ENCODE data around the gene PFKFB4.

DNA sequence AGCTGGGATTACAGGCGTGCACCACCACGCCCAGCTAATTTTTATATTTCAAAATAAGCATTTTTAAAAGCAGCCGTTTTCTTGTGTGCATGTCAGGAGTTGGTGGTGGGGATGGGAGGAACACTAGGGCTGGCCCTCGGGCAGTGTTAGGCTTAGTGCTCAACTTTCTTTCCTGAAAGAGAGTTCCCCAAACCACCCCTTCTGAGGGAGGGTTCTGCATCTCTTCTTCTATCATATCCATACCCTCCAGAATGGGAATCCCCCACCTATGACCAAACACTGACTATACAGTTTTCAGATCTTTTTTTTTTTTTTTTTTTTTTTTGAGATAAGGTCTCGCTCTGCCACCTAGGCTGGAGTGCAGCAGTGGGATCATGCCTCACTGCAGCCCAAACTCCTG lies 12.5 kb downstream of the PFKFB4 start:
- TF ChIP-seq CTCF (IDR thresholded peaks at IDR 0.05; ENCODE audit: insufficient read depth, low read length) = no peak
- no peak for TF ChIP-seq REST (IDR thresholded peaks at IDR 0.05; ENCODE audit: insufficient replicate concordance, low read depth)
- no peak for TF ChIP-seq POLR2AphosphoS5 (IDR thresholded peaks at IDR 0.05; ENCODE audit: low read depth)
- no peak for TF ChIP-seq GABPA (IDR thresholded peaks at IDR 0.05; ENCODE audit: low read depth)
